Smooth muscle cell (in vitro differentiated cells): ENCODE data around the gene HEXD. TPM values are rescaled to one million over a fixed set of nuclear protein-coding genes. Genes with fewer than 3 reads are reported as not detected.

Source experiments
- DNase-seq: peaks from one replicate; lab custom pipeline; 2025; ENCODE audit not compliant: unreplicated experiment; lab: John Stamatoyannopoulos, UW
- H2AFZ ChIP-seq: fragments of 200-600 bp; sonication (generic); 2 replicates; pipeline ENCODE4 v1.6.0; 2016; ENCODE audit warnings: antibody characterized with exemption, low read depth, mild to moderate bottlenecking
- H3F3A ChIP-seq: fragments of 200-600 bp; sonication (generic); 2 replicates; pipeline ENCODE4 v1.6.0; 2017; ENCODE audit warnings: antibody characterized with exemption, low read depth
- H3K27ac ChIP-seq: fragments of 200-600 bp; sonication (generic); 2 replicates; pipeline ENCODE4 v1.5.1; 2016; ENCODE audit warnings: low read depth, mild to moderate bottlenecking
- H3K27me3 ChIP-seq: fragments of 200-600 bp; sonication (generic); 2 replicates; pipeline ENCODE4 v1.6.1; 2016; ENCODE audit warnings: low read depth, mild to moderate bottlenecking
- H3K36me3 ChIP-seq: fragments of 200-600 bp; sonication (generic); 2 replicates; pipeline ENCODE4 v1.5.1; 2016; ENCODE audit warnings: low read depth
- H3K4me1 ChIP-seq: fragments of 200-600 bp; sonication (generic); 2 replicates; pipeline ENCODE4 v1.5.1; 2016; ENCODE audit warnings: low read depth
- H3K4me2 ChIP-seq: fragments of 200-600 bp; sonication (generic); 2 replicates; pipeline ENCODE4 v1.6.0; 2016; ENCODE audit warnings: mild to moderate bottlenecking
- H3K4me3 ChIP-seq: fragments of 200-600 bp; sonication (generic); 2 replicates; pipeline ENCODE4 v1.5.1; 2016; ENCODE audit warnings: mild to moderate bottlenecking
- H3K79me2 ChIP-seq: fragments of 200-600 bp; sonication (generic); 2 replicates; pipeline ENCODE4 v1.6.0; 2016; ENCODE audit warnings: low read depth, mild to moderate bottlenecking
- H3K9ac ChIP-seq: fragments of 200-600 bp; sonication (generic); 2 replicates; pipeline ENCODE4 v1.6.0; 2016; ENCODE audit warnings: low read depth
- H3K9me3 ChIP-seq: fragments of 200-600 bp; sonication (generic); replicated peaks from 2 replicates; pipeline ENCODE4 v1.5.1; 2016; ENCODE audit warnings: low read depth
- H4K20me1 ChIP-seq: fragments of 200-600 bp; sonication (generic); 2 replicates; pipeline ENCODE4 v1.6.0; 2016; ENCODE audit warnings: low read depth
- CTCF ChIP-seq: fragments of 200-600 bp; sonication (generic); IDR thresholded peaks from 2 replicates; pipeline ENCODE4 v1.5.1; 2017; ENCODE audit warnings: borderline replicate concordance, mild to moderate bottlenecking, antibody characterized with exemption; ENCODE audit not compliant: insufficient read depth, poor library complexity, severe bottlenecking
- WGBS: methylation state at CpG from one replicate; pipeline ENCODE4 v1.1.7; 2016; ENCODE audit warnings: low lambda C conversion rate; 5-methylcytosine and 5-hydroxymethylcytosine counted together
- polyA plus RNA-seq: library from polyadenylated mRNA; unstranded; fragments of >200 nt; fragmentation: Nextera tagmentation; extraction: Ambion mirVana; gene quantifications from 2 replicates; pipeline ENCODE4 v1.2.1, GENCODE V29; 2016
- total RNA-seq: library from RNA; depleted of rRNA; stranded (reverse); fragments of >200 nt; gene quantifications from 2 replicates; pipeline ENCODE4 v1.2.3, GENCODE V29; 2014

The HEXD gene
- total and polyA plus RNA-seq, 2 experiments from 2014 or later: 1.5 to 9.2 TPM

GRCh38 chr17:82387705-82388106 is 30.4 kb upstream of the HEXD start:
- TF ChIP-seq CTCF: no peak

GRCh38 chr17:82388223-82388921 is 29.8 kb upstream of the HEXD start:
- no peak overlapping the region for H3K4me2 ChIP-seq
- no peak overlapping the region for H3K27ac ChIP-seq
- no peaks in the 10 kb centered on the region for H3K9me3 ChIP-seq
- peaks cover 6% of the 10 kb centered on the region for H3K4me1 ChIP-seq
- no peaks in the 10 kb centered on the region for H3K36me3 ChIP-seq
- 88% methylated on average over 24 of the region's 34 CpGs for WGBS
- no peak overlapping the region for H2AFZ ChIP-seq
- H3K9ac ChIP-seq: no peak overlapping the region
- TF ChIP-seq CTCF: no peak
- H3K79me2 ChIP-seq: no peaks in the 10 kb centered on the region
- no peaks in the 10 kb centered on the region for H3K27me3 ChIP-seq
- H3K4me3 ChIP-seq: no peak overlapping the region
- no peak for DNase-seq
- H3F3A ChIP-seq: no peaks in the 10 kb centered on the region
- no peaks in the 10 kb centered on the region for H4K20me1 ChIP-seq

More at GRCh38 chr17:82387705-82388106, 30.4 kb upstream of the HEXD start:
- H3F3A ChIP-seq: no peaks in the 10 kb centered on the region
- H3K4me2 ChIP-seq: no peak overlapping the region
- H4K20me1 ChIP-seq: no peaks in the 10 kb centered on the region
- H3K4me3 ChIP-seq: no peak overlapping the region
- no peak for DNase-seq
- peaks cover 6% of the 10 kb centered on the region for H3K4me1 ChIP-seq
- H3K9me3 ChIP-seq: no peaks in the 10 kb centered on the region
- WGBS: 87% methylated on average over 3 of the region's 3 CpGs
- no peaks in the 10 kb centered on the region for H3K36me3 ChIP-seq
- no peaks in the 10 kb centered on the region for H3K27me3 ChIP-seq
- no peak overlapping the region for H3K27ac ChIP-seq
- H2AFZ ChIP-seq: no peak overlapping the region
- H3K9ac ChIP-seq: no peak overlapping the region
- no peaks in the 10 kb centered on the region for H3K79me2 ChIP-seq

GRCh38 chr17:82388922-82389283 is 29.2 kb upstream of the HEXD start:
- H4K20me1 ChIP-seq: no peaks in the 10 kb centered on the region
- DNase-seq: no peak
- TF ChIP-seq CTCF: no peak
- no peaks in the 10 kb centered on the region for H3K27me3 ChIP-seq
- H3K4me3 ChIP-seq: no peak overlapping the region
- H2AFZ ChIP-seq: no peak overlapping the region
- H3K36me3 ChIP-seq: no peaks in the 10 kb centered on the region
- H3K4me2 ChIP-seq: no peak overlapping the region
- H3K79me2 ChIP-seq: no peaks in the 10 kb centered on the region
- H3F3A ChIP-seq: no peaks in the 10 kb centered on the region
- no peaks in the 10 kb centered on the region for H3K9me3 ChIP-seq
- WGBS: 96% methylated on average over 21 of the region's 21 CpGs
- no peak overlapping the region for H3K27ac ChIP-seq
- H3K9ac ChIP-seq: no peak overlapping the region
- peaks cover 6% of the 10 kb centered on the region for H3K4me1 ChIP-seq

- H4K20me1 ChIP-seq: no peaks in the 10 kb centered on the region
- H3K4me2 ChIP-seq: no peak overlapping the region
- no peaks in the 10 kb centered on the region for H3F3A ChIP-seq
- H2AFZ ChIP-seq: no peak overlapping the region
- no peak for TF ChIP-seq CTCF
- no peak overlapping the region for H3K9ac ChIP-seq
- no peak overlapping the region for H3K4me3 ChIP-seq
- DNase-seq: no peak
- no peaks in the 10 kb centered on the region for H3K9me3 ChIP-seq
- H3K79me2 ChIP-seq: no peaks in the 10 kb centered on the region
- H3K27ac ChIP-seq: no peak overlapping the region
- peaks cover 6% of the 10 kb centered on the region for H3K4me1 ChIP-seq
- 87% methylated on average over 10 of the region's 10 CpGs for WGBS
- no peaks in the 10 kb centered on the region for H3K27me3 ChIP-seq
- H3K36me3 ChIP-seq: no peaks in the 10 kb centered on the region
Observed at GRCh38 chr17:82389379-82389778, 28.8 kb upstream of the HEXD start.
